GM12872 (cell line): Measurements from ENCODE around the gene VPS39.

Source experiments
- TF ChIP-seq, protein P1 (sequence below): IDR thresholded peaks from 3 replicates; pipeline ENCODE4 v1.5.1; 2011; ENCODE audit warnings: low read depth, mild to moderate bottlenecking, low read length, moderate library complexity; ENCODE audit not compliant: insufficient read depth

The VPS39 gene

DNA sequence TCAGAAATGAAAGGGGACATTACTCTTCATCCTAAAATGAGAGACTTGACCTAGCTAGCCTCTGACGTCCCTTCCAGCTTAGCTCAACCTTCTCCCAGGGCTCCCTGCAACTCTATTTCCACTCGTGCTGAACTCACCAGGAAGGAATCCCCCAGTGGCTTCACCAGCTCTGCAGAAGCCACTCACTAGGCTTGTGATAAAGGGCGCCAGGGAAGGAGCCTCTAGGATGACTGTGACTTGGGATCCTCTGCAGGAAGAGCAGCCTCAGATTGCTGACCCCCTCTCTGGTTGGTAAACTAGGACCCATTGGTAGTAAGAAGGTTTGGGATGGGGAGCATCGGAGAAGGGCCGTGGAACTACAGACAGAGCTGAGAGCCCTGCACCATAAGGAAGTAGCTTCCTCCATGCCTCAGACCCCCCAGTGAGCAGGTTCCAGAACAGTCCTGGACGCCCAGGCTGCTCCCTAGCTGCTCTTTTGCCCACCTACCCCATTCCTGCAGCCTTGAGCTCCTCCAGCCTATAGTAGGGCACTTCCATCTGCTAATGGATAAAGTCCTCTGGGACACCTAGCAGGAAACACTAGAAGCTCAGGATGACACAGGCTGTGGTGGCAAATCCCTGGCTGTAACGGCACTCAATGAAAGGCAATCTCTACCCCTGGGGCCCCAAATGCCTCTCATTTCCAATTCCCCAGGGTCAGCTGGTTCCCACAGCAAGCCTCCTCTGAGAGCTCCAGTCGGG lies 77.7 kb downstream of the VPS39 start:
- TF ChIP-seq, protein P1, sequence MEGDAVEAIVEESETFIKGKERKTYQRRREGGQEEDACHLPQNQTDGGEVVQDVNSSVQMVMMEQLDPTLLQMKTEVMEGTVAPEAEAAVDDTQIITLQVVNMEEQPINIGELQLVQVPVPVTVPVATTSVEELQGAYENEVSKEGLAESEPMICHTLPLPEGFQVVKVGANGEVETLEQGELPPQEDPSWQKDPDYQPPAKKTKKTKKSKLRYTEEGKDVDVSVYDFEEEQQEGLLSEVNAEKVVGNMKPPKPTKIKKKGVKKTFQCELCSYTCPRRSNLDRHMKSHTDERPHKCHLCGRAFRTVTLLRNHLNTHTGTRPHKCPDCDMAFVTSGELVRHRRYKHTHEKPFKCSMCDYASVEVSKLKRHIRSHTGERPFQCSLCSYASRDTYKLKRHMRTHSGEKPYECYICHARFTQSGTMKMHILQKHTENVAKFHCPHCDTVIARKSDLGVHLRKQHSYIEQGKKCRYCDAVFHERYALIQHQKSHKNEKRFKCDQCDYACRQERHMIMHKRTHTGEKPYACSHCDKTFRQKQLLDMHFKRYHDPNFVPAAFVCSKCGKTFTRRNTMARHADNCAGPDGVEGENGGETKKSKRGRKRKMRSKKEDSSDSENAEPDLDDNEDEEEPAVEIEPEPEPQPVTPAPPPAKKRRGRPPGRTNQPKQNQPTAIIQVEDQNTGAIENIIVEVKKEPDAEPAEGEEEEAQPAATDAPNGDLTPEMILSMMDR: no peak

DNA sequence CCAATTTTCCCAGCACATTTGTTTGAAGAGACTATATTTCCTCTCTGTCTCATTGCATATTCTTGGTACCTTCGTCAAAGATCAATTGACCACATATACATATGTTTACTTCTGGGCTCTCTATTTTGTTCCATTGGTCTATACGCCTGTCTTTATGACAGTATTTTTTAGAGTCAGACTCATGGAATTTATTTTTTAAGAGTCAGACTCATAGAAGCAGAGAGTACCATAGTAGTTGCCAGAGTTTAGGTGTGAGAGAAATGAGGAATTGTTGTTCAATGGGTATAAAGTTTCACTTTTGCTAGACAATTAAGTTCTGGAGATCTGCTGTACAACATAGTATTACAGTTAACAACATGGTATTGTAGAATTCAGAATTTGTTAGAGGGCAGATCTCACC lies 78.7 kb downstream of the VPS39 start:
- TF ChIP-seq, protein P1: no peak

DNA sequence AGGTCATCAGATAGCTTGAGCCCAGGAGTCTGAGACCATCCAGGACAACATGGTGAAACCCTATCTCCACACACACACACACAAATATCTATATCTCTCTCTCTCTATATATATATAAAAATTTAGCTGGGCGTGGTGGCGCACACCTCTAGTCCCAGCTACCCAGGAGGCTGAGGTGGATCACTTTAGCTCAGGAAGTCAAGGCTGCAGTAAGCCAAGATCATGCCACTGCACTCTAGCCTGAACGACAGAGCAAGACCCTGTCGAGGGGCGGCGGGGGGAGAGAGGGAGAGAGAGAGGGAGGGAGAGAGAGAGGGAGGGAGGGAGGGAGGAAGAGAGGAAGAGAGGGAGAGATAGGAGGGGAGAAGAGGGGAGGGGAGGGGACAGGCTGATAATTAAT lies 79.6 kb downstream of the VPS39 start:
- TF ChIP-seq, protein P1: no peak

DNA sequence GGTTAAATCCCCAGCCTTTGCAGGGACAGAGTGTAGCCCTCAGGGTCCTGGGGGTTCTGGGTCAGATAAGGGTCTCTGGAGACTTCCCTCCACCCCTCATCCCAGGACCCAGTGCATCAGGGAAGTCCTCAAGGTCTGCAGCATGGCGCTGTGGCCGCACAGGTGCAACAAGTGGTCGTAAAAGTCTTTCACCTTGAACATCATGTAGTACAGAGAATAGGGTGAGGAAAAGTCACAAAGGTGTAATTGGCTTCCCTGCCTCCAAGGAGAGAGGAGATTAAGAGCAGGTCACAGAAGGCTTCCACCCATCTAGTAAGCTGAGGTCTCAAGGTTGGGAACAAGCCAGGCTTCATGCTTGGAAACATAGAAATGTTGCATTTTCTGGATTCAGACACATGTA lies 84.6 kb downstream of the VPS39 start:
- TF ChIP-seq, protein P1: no peak

DNA sequence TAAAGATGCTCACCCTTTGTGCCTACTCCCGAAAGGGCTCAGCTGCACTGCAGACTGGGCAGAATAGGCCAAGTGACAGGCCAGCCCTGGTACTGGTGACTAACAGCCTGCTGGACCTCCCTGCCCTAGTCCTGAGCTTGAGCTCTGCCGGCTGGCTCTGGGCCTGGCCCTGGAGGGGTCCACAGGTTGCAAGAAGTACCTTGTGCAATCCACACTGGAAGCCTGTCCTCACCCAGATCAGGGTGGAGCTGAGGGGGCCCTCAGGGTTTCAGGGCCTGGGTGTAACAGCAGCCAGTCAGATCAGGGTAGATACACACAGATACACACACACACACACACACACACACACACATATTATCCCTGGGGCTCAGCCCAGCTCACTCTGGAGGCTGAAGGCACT lies 86.4 kb downstream of the VPS39 start:
- TF ChIP-seq, protein P1: no peak

DNA sequence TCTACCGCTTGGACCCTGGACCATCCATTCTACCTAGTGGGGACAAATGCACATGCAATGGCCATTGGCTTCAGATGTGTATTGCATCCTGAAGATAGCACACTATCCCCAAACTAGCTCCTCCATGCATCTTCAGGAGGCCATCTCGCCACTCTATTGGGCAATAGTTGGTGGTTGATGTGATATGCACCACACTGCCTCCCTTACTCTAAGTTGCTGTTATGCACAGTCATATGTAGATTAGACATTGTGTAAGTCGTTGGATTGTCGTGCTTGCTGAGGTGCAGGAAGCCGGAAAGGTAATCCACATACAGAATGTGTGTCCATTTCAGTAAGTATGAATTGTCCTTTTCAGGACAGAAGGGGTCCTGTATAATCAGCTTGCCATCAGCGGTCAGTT lies 87.1 kb downstream of the VPS39 start:
- TF ChIP-seq, protein P1: no peak

DNA sequence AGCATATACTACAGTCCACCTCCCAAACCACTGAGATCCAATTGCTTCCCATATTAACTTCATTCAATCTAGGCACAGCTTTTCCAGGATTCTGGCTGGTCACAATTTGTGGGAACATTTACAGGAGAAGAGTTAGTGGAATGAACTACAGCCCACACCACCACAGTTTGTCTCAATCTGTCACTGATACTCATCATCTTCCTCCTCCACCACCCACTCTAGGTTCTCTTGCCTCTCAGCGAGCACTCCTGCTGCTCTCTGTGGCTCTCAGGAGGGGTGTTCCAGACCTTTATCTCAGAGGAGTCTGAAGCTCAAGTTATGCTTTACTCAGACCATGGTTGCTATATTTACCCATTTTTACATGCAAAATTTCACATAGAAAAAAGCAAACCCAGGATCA lies 87.8 kb downstream of the VPS39 start:
- TF ChIP-seq, protein P1: no peak

DNA sequence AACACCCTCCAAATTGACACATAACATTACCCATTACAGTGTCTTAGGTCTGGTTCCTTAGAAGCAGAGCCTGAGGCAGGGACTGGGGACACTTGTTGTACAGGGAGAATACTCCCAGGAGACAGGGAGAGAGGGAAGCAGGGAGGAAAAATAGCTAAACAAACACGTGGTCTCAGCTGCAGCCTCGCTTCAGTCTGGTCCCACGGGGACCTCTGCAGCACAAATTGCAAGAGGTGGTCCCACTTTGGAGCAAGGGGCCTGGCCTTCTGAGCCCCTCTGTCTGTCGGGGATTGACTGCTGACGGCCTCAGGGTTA lies 88.7 kb downstream of the VPS39 start:
- TF ChIP-seq, protein P1: no peak
